HG02571 (cell line): ENCODE measurements around the gene ADTRP.

Experiments
- ATAC-seq: cut with Tn5 transposase; IDR thresholded peaks from one replicate; pipeline ENCODE4 v1.9.1; 2021; ENCODE audit warnings: mild to moderate bottlenecking, moderate library complexity; ENCODE audit not compliant: unreplicated experiment

ADTRP gene

DNA sequence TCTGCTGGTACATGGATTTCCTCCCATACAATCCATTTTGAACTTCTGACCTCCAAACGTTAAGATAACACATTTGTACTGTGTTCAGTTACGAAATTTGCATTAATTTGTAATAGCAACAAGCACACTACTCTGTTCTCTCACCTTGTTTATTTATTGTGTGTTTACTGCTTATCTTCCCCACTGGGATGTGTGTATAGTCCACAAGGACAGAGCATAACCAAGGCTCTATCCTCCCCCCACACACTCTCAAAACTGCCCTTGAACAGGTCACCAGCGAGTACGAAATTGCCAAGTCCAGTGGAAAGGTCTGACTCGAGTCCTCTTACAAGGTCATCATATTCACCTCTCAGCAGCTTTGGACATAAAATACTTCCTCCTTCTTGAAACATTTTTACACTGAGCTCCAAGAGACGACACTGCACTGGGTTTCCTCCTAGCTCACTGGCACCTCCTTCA lies 18.6 kb downstream of the ADTRP start:
- no peak for ATAC-seq

DNA sequence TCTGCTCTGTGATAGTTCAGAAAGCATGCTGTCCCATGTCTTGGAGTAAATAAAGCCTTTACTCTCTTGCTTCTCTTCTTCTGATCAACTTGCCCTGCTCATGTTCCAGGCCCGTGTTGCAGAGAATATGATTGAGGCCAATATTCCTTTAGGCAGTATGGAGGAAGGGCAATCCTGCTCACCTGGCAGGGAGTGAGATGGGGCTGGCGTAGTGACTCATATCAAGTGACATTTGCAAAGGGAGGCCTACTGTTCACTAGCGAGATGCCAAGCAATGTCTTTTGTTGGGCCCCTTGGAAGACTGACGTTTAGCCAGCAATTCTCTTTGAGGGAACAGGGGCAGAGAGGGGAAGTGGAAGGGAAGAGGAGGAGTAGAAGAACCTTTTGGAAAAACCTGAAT lies 19.7 kb downstream of the ADTRP start:
- no peak for ATAC-seq

DNA sequence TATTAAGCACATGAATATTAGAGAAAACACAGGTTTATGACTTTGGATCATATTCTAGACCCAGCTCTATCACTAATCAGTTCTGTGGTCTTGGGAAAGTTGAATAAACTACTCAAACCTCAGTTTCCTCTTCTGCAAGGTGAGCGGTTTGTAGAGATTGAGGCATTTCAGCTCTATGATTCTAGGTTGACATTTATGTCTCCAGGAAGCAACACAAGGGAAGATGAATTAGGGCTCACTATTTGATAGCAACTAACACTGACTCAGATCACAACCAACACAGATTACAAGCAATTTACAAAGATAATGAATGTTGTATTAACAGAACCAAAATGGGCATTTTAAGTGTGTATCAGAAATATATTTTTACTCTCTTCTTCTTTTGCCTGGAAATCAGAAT lies 21.9 kb downstream of the ADTRP start:
- no peak for ATAC-seq

DNA sequence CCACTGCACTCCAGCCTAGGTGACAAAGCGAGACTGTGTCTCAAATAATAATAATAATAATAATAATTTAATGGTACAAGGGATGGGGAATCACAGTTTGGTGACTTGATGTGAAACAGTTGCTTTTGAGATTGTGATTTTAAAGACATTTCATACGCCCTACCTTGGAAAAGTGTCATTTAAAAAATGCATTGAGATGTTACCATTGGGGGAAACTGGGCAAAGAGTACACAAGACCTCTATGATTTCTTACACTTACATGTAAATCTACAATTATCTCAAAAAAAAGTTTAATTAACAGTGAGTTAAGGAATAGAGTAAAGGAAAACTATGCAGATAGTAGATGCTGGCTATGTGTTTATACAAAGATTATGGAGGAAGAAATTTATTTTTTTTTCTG lies 22.3 kb downstream of the ADTRP start:
- no peak for ATAC-seq

DNA sequence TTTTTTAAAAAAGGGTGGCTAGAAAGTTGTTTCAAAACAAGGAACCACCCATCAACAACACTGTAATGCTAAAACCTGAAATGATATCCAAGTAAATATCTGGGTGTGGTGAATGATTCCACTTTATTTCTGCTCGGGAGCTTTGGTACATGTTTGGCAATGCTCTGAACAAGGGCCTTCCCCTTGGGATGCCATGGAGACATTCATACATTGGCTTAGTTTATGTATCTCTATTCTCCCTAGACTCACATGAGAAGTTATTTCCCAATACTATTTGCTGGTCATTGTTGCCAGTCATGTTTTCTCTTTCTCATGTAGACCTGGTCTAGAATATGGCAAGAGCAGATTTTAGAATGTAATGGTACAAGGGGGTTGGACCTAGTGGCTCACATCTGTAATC lies 22.9 kb downstream of the ADTRP start:
- no peak for ATAC-seq

DNA sequence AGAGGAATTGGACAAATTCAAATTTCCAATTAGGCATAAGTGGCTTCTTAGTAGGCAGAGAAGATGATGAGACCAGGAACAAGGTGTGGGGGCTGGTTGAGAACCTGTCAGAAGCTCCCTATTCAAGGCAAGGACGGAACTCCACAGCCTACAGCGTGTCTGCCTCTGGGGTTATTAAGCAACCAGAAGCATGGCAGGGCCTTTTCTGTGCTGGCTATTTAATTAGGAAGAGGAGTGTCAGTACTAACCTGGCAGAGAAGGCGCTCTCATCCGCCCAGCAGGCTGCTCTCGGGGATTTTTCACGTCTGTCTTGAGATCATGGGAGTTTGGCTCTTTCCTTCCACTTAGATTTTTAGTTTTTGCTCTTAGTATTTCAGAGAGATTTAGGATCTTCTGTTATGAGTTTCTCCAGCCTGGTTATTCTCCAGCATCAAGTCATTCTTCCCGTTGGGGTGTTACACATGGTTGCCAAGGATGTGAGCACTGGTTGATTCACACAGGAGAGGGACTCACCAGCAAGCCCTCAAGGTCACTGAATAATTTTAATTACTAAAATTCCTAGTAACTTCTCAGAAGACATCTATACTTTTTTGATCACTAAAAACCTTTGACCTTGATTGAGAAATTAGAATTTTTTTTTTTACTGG lies 23.9 kb downstream of the ADTRP start:
- ATAC-seq: no peak

DNA sequence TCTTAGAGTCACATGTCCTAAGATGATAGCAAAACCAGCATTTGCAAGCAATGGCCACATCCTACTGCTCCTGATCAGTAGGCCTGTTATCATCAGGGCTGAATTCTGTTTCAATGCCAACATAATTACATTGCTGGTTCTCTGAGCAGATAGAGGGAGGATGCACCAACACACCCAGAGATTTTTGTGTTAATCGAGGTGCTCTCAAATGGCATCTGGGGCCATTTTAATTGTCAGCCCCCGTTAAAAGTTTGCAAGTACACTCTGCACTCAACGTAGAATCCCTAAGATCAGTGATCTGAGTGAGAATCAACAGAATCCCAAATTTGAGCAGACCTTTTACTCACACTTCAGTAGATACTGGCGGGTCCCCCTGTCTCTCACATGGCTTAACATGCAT lies 24.8 kb downstream of the ADTRP start:
- no peak for ATAC-seq

DNA sequence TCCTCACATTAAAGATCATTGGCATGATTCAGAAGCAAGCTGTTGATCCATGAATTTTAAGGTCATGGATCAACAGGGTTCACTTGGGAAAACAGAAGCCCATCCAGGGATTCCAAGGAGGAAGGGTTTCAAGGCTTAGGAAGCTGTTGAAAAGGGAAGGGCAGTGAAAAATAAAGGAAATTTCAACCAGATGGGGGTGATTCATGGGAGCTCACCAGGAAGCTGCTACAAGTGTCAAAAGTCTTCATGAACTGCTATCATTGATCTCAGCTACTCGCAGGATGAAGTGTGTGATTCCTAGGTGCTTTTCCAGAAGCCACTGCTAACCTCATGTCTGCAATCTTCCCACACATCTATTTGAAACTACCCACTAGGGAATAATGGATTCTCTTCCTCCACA lies 26.2 kb downstream of the ADTRP start:
- ATAC-seq: no peak

DNA sequence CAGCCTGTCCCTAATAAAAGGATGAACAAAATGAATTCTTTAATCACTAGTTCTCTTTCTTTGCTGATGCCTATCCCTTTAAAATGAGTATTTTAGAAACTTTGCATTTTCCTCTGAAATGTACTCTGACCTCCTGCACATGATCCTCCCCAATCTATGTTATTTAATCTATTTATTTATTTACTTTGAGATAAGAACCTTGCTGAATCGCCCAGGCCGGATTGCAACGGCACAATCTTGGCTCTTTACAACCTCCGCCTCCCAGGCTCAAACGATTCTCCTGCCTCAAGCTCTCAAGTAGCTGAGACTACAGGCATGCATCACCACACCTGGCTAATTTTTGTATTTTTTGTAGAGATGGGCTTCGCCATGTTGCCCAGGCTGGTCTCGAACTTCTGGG lies 27.9 kb downstream of the ADTRP start:
- ATAC-seq: no peak

DNA sequence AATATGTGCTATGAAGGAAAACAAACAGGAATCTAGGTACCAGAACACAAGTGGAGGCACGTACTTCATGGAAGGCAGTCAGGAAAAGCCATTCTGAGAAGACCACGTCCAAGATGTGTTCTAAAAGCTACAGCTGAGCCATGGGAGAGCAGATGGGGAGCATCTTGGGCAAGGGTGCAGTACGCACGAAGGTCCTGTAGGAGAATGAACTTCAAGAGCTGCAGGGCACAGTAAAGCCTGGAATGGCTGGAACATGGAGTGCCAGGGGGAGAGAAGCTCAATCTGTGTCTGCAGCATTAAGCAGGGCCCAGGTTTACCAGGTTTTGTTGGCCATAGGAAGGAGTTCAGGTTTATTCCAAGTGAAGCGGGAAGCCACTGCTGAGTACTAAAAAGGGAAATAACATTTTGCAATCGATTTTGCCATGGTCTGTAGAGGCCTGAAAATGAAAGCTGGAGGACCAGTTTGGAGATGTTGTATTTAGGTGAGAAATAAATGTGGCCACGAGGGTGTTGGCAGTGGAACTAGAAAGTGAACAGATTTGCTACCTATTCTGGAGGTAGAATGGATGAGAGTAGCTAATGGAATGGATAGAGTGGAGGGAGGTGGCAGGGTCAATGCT lies 29.9 kb downstream of the ADTRP start:
- no peak for ATAC-seq

DNA sequence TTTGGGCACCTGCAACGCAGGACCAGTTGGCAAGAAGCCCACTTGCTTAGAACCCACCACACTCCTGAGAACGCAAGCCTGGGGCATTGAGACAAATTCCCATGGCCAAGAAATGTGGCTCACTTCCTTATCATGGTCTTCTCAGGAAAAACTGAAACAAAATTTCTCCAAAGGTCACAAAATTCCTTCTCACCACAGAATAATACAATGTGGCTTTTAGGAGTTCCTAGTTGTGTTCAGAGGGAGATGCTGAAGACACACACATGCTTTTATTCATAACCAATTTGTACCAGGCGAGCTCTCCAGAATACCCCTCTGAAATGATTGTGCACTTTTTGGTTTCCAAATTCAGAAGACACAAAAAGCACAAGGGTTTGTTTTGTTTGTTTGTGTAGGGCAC lies 31.6 kb downstream of the ADTRP start:
- ATAC-seq: no peak

DNA sequence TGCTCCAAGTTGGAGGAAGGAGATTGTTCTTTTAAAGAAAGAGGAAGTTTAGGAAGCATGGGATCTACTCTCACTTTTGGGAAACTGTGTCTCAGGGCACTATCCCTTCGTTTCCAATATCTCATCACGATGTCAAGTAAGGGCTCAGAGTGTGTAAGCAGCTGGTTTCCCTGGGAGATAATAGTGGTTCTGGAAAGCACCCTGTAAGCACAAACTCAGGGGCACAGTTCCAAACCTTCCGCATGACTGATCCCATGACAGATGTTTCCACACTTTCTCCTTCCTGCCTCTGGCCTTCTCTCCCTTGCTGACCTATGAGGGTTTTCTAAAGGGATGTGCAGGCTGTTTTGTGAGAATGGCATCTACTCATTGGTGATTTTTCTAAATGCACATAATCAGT lies 33.9 kb downstream of the ADTRP start:
- no peak for ATAC-seq

DNA sequence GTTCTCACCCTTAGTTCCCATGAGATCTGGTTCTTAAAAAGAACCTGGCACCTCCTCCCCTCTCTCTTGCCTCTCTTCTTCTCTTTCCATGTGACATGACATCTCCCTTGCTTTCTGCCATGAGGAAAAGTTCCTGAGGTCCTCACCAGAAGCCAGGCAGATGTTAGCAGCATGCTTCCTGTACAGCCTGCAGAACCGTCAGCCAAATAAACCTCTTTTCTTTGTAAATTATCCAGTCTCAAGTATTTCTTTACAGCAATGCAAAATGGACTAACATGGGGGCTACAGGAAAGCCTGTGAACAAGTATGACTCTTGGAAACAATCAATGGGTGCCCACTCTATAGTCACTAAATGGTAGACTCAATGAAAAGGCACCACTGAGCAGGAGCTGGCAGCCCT lies 34.5 kb downstream of the ADTRP start:
- ATAC-seq: no peak

DNA sequence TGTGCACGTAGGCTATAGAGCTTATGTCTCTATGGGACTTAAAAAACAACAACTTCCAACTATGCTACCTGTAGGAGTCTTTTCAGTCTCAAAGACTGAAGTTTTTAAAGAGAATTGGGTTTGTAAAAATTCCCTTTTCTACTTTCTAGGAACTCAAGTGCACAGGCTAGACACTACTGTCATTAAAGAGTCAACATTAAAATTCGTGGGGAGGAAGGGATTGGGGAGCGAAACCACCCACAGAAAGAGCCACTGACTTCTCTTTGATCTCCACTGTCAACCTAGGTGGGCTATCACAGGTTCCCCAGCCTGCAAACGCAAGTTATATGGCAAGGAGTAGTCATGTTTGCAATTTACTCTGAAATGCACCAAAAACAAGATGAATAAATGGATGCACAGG lies 37.7 kb downstream of the ADTRP start:
- ATAC-seq: no peak

DNA sequence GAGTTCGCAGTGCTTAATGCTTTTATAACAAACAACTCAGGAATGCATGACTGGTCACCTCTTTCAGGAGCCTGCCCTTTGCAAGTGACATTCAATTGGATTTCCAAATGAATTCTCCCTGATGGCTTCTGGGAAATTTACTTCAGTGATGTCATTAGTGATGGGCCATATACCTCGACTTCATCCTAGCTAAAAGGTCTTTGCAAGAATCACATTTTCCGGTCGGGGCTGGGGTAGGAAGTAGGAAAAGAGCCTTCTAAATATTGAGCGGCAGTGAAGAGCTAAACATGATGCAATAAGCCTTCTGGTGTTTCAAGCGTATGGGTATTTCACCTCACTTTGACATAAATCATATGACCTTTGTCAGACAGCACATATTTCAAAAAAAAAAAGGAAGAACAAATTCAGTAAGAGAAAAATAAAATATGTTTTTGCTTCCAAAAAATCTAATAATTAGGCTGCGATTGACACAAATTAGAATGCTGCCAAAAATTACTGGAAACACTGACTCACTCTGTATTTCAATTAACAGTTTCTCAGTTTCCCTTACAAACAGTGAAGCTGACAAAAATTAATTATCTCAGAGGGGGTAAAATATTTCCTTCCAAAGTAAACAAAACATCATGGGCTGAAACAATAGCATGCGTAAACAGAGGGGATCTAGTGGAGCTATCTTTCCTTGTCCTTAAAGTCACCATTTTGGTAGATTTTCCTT lies 39.8 kb downstream of the ADTRP start:
- no peak for ATAC-seq

DNA sequence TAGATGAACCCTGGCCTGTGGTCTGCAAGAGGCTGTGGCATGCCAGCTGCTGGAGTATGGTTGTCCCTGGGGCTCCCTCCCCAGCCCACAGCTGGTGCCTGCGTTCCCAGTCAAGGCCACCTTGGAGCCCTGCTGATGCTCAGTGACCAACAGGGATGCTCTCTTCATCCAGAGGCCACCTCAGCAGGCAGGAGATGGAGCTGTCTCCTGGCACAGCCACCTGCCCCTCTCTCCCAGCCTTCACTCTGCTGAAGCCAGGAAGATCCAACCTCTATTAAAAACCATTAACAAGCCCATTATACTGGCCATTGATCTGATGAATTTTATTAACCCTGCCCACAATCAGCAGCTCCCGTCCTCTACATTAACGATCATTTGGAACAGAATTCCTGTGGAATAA lies 40.4 kb downstream of the ADTRP start:
- no peak for ATAC-seq

DNA sequence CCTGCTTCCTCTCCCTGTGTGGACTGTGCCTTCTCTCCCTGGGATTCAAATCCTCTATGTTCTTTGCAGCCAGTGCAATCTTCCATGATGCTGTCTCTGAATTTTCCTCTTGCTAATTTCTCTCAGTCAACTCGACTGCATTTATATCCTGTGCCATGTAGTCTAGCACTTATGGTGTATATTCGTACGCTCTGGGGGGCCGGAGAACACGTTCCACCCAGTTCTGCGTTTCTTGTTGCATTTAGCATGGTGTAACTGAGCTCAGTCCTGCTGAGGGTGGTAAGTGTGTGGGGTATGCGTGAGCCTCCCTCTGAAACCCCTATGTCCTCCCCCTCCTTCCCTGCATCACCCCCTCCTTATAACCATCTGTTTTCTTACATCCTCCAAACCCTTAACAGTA lies 42.0 kb downstream of the ADTRP start:
- ATAC-seq: no peak

DNA sequence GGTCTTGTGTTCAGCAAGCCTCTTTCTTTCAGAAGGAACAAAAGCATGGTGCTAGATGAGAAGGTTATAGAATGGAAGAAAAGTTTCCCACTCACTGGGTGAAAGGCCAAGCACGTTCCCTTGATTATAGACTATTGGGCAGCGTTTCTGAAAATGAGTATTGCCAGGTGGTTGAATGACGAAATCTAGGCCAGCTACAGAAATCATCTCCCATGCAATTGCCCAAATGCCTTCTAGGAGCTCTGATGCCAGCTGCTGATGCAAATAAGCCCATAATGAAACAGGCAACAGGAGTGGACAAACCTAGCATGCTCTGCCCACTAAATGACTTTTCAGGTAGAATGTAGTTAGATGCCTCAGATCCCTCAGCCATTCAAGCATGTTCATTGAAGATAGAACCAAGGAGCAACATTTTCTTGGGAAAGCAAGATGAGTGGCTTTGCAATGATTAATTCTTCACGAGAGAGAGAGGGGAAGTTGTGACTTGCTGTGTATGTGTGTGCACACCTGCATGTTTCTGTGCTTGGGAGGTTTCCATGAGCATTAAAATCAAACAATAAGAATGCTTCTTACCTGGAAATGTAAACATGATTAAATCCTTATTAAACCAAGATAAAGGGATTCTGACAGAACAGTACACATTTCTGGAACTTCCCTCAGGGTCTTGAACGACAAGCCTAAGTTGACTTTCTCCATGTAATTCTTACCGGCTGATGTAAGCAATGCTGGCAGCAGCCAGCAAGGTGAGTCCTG lies 43.6 kb downstream of the ADTRP start:
- no peak for ATAC-seq

DNA sequence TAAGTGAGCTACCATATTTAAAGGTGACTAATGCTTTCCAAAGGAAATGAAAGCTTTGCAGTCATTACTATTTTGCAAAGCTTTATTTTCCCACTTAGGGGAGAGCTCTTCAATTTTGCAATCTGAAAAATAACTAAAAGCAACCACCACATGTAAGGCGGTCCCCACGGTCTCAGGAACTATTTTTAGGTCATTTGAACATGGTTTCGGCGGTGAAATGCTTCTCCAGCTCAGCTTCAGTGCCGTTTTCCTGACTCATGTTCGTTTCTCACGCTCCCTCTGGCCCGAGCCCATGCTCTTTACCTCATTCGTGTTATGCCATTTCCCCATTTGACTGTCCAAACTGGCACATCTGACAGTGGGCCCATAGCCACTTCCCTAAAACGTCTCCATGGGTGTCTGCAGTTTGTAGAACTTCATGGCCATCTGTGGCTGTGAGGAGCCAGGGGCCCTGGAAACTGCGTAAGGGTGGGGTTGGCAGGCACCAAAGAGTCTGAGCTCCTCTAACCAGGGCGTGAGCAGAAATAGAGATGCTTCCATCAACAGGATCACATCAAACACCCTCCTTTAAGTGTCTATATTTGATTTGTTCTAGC lies 46.5 kb downstream of the ADTRP start:
- ATAC-seq: peak; percentile 55

DNA sequence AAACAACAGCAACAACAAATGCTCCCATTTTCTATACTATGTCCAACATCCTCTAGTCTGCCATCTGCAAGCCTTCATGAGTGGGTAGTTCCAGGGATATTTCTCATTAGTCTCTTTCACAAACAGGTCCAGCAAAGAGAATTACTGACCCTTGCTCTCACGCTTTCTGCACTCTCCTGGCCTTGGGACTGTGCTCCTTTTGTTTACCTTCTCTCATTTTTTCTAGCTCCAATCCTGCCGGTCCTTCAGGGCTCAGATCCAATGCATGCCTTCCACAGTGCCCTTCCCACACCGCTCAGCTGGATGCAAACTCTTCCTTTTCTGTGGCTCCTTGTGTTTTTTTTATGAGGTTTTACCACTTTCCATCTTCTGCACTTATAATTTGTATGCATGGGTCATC lies 47.2 kb downstream of the ADTRP start:
- no peak for ATAC-seq

DNA sequence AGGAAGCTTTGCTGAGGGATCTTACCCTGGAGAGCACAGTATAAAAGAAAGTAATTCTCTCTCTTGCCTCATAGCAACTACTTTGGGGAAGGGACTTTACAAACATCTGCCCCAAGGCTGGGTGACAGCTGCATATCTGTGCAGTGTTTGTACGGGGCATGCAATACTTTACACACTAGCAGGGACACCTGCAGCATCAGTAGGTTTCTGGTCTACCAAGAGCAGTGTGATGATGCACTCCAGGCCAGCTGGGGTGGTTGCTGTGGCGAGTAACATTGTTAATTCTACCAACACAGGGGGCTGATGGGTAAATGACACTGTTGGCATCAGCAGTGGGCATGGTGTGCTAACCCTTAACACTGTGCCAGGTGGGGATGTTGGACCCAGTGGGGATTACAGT lies 48.0 kb downstream of the ADTRP start:
- peak; percentile 72 for ATAC-seq
